Spinal cord (tissue), 10 donors: Measurements from ENCODE around the gene ZNF655. TPM values are rescaled to one million over a fixed set of nuclear protein-coding genes. Genes with fewer than 3 reads are reported as not detected.
A peak's percentile ranks its signal among the peaks of the same experiment; 100 is the strongest.

Experiments
- DNase-seq, 6 donors: peaks; one replicate each; pipeline versions ENCODE4 v3.0.0 to v3.0.0-alpha.2; 2013 to 2015; ENCODE audit warnings: low spot score in 6 of 6, low read depth in 4 of 6
- H3K27ac ChIP-seq: one replicate; pipeline ENCODE4 v1.5.1; 2013; ENCODE audit warnings: low read depth, low read length, control low read depth
- H3K27me3 ChIP-seq: one replicate; pipeline ENCODE4 v1.6.1; 2013; ENCODE audit warnings: low read length; ENCODE audit not compliant: control insufficient read depth, insufficient read depth
- H3K36me3 ChIP-seq: one replicate; pipeline ENCODE4 v1.6.1; 2013; ENCODE audit warnings: low read length; ENCODE audit not compliant: control insufficient read depth, insufficient read depth
- H3K4me1 ChIP-seq: one replicate; pipeline ENCODE4 v1.6.1; 2013; ENCODE audit warnings: low read length; ENCODE audit not compliant: control insufficient read depth, insufficient read depth
- H3K4me3 ChIP-seq: one replicate; pipeline ENCODE4 v1.5.1; 2013; ENCODE audit warnings: low read depth, low read length, control low read depth
- H3K9me3 ChIP-seq: one replicate; pipeline ENCODE4 v1.6.1; 2013; ENCODE audit warnings: low read length; ENCODE audit not compliant: control insufficient read depth, insufficient read depth
- WGBS: methylation state at CpG from one replicate; pipeline ENCODE4 v1.1.5; 2013; ENCODE audit warnings: missing lambda C conversion rate; ENCODE audit not compliant: insufficient coverage; 5-methylcytosine and 5-hydroxymethylcytosine counted together
- long read RNA-seq, 4 donors: transcript quantifications; one replicate each; lab custom pipeline, GENCODE V29; 2026
- polyA plus RNA-seq, 2 donors: library from polyadenylated mRNA; unstranded; fragments of 120-200 nt; gene quantifications; one replicate each; pipeline ENCODE4 v1.2.1, GENCODE V29; 2013; ENCODE audit not compliant: insufficient read length in 2 of 2
- total RNA-seq, 2 donors: library from RNA; depleted of rRNA in 1 of 2; stranded (reverse); fragments of 120-200 nt in 1 of 2; fragments of >200 nt in 1 of 2; gene quantifications; one replicate each; pipeline versions ENCODE4 v1.2.3 to v1.2.4, GENCODE V29; 2013 to 2014
- donor health status: healthy.

Gene ZNF655
- total RNA-seq, result 10 to 100 TPM; 76.5 to 93.3 TPM
- 10 to 100 TPM; 50.0 to 67.0 TPM for polyA plus RNA-seq
- long read RNA-seq, donor 1, full-length matches to known transcripts, result 6 of 6 reads
- long read RNA-seq, donor 1, partial matches to known transcripts, result 0 of 6 reads
- long read RNA-seq, donor 1, other reads (novel, unspliced or antisense), result 0 of 6 reads
- long read RNA-seq, donor 2, full-length matches to known transcripts, result 4 of 4 reads
- long read RNA-seq, donor 2, partial matches to known transcripts, result 0 of 4 reads
- long read RNA-seq, donor 2, other reads (novel, unspliced or antisense), result 0 of 4 reads
- long read RNA-seq, donor 3, full-length matches to known transcripts, result 4 of 4 reads
- long read RNA-seq, donor 3, partial matches to known transcripts, result 0 of 4 reads
- long read RNA-seq, donor 3, other reads (novel, unspliced or antisense), result 0 of 4 reads
- long read RNA-seq, donor 4, full-length matches to known transcripts, result 15 of 15 reads
- long read RNA-seq, donor 4, partial matches to known transcripts, result 0 of 15 reads
- long read RNA-seq, donor 4, other reads (novel, unspliced or antisense), result 0 of 15 reads

- Histone ChIP-seq H3K9me3 (no peaks in the 10 kb centered on the region), H3K4me1 (peaks cover 21% of the 10 kb centered on the region), H3K27me3 (no peaks in the 10 kb centered on the region), H3K27ac (peak within 1 kb of the TSS; percentile 98), H3K36me3 (peaks cover 35% of the 10 kb centered on the region), H3K4me3 (peak within 1 kb of the TSS; percentile 98)
- 0% methylated on average over 73 of the region's 73 CpGs for WGBS
- DNase-seq, result peak; percentile 88 to 99 (median 93)
These were observed at the start of gene ZNF655 for GRCh38 chr7:99558306-99559174. TSS of gene ZNF655 (plus strand) at chr7:99558642. CDS start at chr7:99560560, 1,918 bp downstream.

- Histone ChIP-seq H3K27ac (no peak overlapping the region), H3K27me3 (no peaks in the 10 kb centered on the region), H3K4me3 (no peak overlapping the region), H3K9me3 (no peaks in the 10 kb centered on the region), H3K36me3 (peaks cover 75% of the 10 kb centered on the region), H3K4me1 (no peaks in the 10 kb centered on the region)
- no peak for DNase-seq
- WGBS, result 86% methylated on average over 1 of the region's 1 CpG
These were observed 44.4 kb upstream of the ZNF655 start for GRCh38 chr7:99514050-99514449.

GRCh38 chr7:99521399-99521798 lies 37.0 kb upstream of the ZNF655 start:
- Histone ChIP-seq H3K4me3 (no peak overlapping the region), H3K36me3 (peaks cover 67% of the 10 kb centered on the region), H3K27ac (no peak overlapping the region), H3K4me1 (no peaks in the 10 kb centered on the region), H3K9me3 (no peaks in the 10 kb centered on the region), H3K27me3 (no peaks in the 10 kb centered on the region)
- no peak for DNase-seq
- 100% methylated on average over 1 of the region's 3 CpGs for WGBS

- Histone ChIP-seq H3K4me3 (no peak overlapping the region), H3K27me3 (no peaks in the 10 kb centered on the region), H3K36me3 (peaks cover 65% of the 10 kb centered on the region), H3K9me3 (peaks cover 4% of the 10 kb centered on the region), H3K27ac (no peak overlapping the region), H3K4me1 (no peaks in the 10 kb centered on the region)
- 97% methylated on average over 20 of the region's 21 CpGs for WGBS
- peak in 1 of 6 donors; percentile 13 for DNase-seq
These were observed 32.6 kb upstream of the ZNF655 start for GRCh38 chr7:99525713-99526440.

- H3K27ac ChIP-seq, result no peak overlapping the region
- no peak overlapping the region for H3K4me3 ChIP-seq
- H3K4me1 ChIP-seq, result no peaks in the 10 kb centered on the region
- WGBS, result 100% methylated on average over 2 of the region's 12 CpGs
- H3K27me3 ChIP-seq, result no peaks in the 10 kb centered on the region
- peaks cover 16% of the 10 kb centered on the region for H3K9me3 ChIP-seq
- peaks cover 62% of the 10 kb centered on the region for H3K36me3 ChIP-seq
- no peak for DNase-seq
These were observed 27.1 kb upstream of the ZNF655 start for GRCh38 chr7:99531354-99531765.

- Histone ChIP-seq H3K4me3 (no peak overlapping the region), H3K9me3 (peaks cover 15% of the 10 kb centered on the region), H3K27ac (no peak overlapping the region), H3K4me1 (no peaks in the 10 kb centered on the region), H3K36me3 (peaks cover 35% of the 10 kb centered on the region), H3K27me3 (no peaks in the 10 kb centered on the region)
- no CpG with 5 or more reads among the region's 2 CpGs for WGBS
- DNase-seq, result no peak
These were observed 22.8 kb upstream of the ZNF655 start for GRCh38 chr7:99535667-99536066.

- H3K9me3 ChIP-seq, result peaks cover 7% of the 10 kb centered on the region
- 57% methylated on average over 1 of the region's 7 CpGs for WGBS
These were observed 19.1 kb upstream of the ZNF655 start for GRCh38 chr7:99539213-99539811.

GRCh38 chr7:99540542-99540941 lies 17.9 kb upstream of the ZNF655 start:
- Histone ChIP-seq H3K4me3 (no peak overlapping the region), H3K9me3 (peaks cover 7% of the 10 kb centered on the region), H3K27ac (no peak overlapping the region), H3K36me3 (peaks cover 28% of the 10 kb centered on the region), H3K4me1 (no peaks in the 10 kb centered on the region), H3K27me3 (no peaks in the 10 kb centered on the region)
- no CpG with 5 or more reads among the region's 5 CpGs for WGBS
- no peak for DNase-seq

More at GRCh38 chr7:99539213-99539811, 19.1 kb upstream of the ZNF655 start:
- Histone ChIP-seq H3K4me1 (no peaks in the 10 kb centered on the region), H3K36me3 (peaks cover 26% of the 10 kb centered on the region), H3K27ac (no peak overlapping the region), H3K27me3 (no peaks in the 10 kb centered on the region), H3K4me3 (no peak overlapping the region)
- no peak for DNase-seq

GRCh38 chr7:99541212-99541611 lies 17.2 kb upstream of the ZNF655 start:
- H3K4me1 ChIP-seq, result no peaks in the 10 kb centered on the region
- H3K27me3 ChIP-seq, result no peaks in the 10 kb centered on the region
- H3K36me3 ChIP-seq, result peaks cover 33% of the 10 kb centered on the region
- no peak for DNase-seq
- H3K4me3 ChIP-seq, result no peak overlapping the region
- no CpG with 5 or more reads among the region's 9 CpGs for WGBS
- no peak overlapping the region for H3K27ac ChIP-seq
- peaks cover 7% of the 10 kb centered on the region for H3K9me3 ChIP-seq
